HG02678 (cell line): ENCODE data around the gene RNPS1.
"Not testable (repeated sequence)": the region's sequence is repeated elsewhere in the genome, so short reads cannot be mapped to it uniquely, and the experiment has no call there.

ENCODE experiments used
- ATAC-seq: cut with Tn5 transposase; IDR thresholded peaks from one replicate; pipeline ENCODE4 v1.9.1; 2021; ENCODE audit warnings: mild to moderate bottlenecking, moderate library complexity; ENCODE audit not compliant: unreplicated experiment

The RNPS1 gene

GRCh38 chr16:2282866-2283555, 15.1 kb upstream of the RNPS1 start:
- no peak for ATAC-seq

- no peak for ATAC-seq
Observed at GRCh38 chr16:2282262-2282661, 14.3 kb upstream of the RNPS1 start.

- no peak for ATAC-seq
Observed at GRCh38 chr16:2280981-2281542, 13.1 kb upstream of the RNPS1 start.

- ATAC-seq, result no peak
Observed at GRCh38 chr16:2280461-2280860, 12.5 kb upstream of the RNPS1 start.

- no peak for ATAC-seq
Observed at GRCh38 chr16:2278956-2279800, 11.3 kb upstream of the RNPS1 start.

GRCh38 chr16:2278272-2278608, 10.3 kb upstream of the RNPS1 start:
- no peak for ATAC-seq

- no peak for ATAC-seq
Observed at GRCh38 chr16:2277466-2278271, 9.7 kb upstream of the RNPS1 start.

GRCh38 chr16:2276368-2277195, 8.7 kb upstream of the RNPS1 start:
- ATAC-seq, result no peak

GRCh38 chr16:2275476-2276367, 7.8 kb upstream of the RNPS1 start:
- ATAC-seq, result no peak

- ATAC-seq, result no peak
Observed at GRCh38 chr16:2273931-2274330, 6.0 kb upstream of the RNPS1 start.

- no peak for ATAC-seq
Observed at GRCh38 chr16:2273484-2273883, 5.6 kb upstream of the RNPS1 start.

GRCh38 chr16:2271848-2272461, 4.0 kb upstream of the RNPS1 start:
- ATAC-seq, result no peak

GRCh38 chr16:2270588-2271470, 2.9 kb upstream of the RNPS1 start:
- ATAC-seq, result no peak

- ATAC-seq, result no peak
Observed at GRCh38 chr16:2270070-2270462, 2.1 kb upstream of the RNPS1 start.

- ATAC-seq, result peak; percentile 64
Observed at GRCh38 chr16:2267505-2267912, 417 bp downstream of the RNPS1 start.

- ATAC-seq, result not testable (repeated sequence)
Observed at GRCh38 chr16:2266887-2267286, 1.0 kb downstream of the RNPS1 start.

GRCh38 chr16:2263026-2263425, 4.9 kb downstream of the RNPS1 start:
- ATAC-seq, result not testable (repeated sequence)

- ATAC-seq, result no peak
Observed at GRCh38 chr16:2260250-2260649, 7.7 kb downstream of the RNPS1 start.
